Germinal center (tissue), 1 donor: ENCODE measurements around the gene KRT74.

Experiments used
- DNase-seq: peaks from one replicate; pipeline ENCODE4 v3.0.0; 2012; ENCODE audit warnings: mixed read lengths, low spot score

Gene KRT74

DNA sequence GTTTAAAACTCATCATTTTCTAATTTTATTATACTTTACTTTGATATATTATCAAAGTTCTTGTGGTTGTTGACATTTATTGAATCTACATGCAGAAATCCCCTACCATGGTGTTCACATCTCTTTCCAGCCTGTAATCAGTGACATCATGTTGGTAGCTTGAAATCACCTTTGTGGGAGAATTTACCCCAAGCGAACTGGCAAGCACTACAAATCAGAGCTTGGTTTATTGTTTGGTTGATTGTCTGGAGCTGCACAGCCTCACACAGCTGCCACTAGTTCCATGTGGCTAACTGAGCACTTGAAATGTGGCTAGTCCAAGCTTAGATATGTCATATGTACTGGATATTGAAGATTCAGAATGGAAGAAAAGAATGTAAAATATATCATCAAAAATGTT lies 38.1 kb downstream of the KRT74 start:
- DNase-seq = no peak

DNA sequence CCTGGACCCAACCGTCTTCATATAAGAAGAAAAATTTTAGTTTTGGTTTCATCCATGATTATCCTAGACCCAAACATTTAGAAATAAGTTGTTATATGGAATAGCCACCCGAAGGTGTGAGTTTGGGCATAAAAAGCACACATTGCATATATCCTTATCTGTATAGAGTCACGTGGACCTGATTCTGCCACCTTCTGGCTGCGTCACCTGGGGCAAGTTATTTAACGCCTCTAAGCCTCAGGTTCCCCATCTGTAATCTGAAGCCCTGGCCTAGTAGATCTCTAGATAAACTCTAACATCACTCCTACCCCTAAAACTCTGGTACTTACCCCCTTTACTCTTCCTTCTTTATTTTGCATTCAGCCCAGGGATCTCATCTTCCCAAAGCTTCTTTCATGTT lies 39.2 kb downstream of the KRT74 start:
- DNase-seq = no peak

DNA sequence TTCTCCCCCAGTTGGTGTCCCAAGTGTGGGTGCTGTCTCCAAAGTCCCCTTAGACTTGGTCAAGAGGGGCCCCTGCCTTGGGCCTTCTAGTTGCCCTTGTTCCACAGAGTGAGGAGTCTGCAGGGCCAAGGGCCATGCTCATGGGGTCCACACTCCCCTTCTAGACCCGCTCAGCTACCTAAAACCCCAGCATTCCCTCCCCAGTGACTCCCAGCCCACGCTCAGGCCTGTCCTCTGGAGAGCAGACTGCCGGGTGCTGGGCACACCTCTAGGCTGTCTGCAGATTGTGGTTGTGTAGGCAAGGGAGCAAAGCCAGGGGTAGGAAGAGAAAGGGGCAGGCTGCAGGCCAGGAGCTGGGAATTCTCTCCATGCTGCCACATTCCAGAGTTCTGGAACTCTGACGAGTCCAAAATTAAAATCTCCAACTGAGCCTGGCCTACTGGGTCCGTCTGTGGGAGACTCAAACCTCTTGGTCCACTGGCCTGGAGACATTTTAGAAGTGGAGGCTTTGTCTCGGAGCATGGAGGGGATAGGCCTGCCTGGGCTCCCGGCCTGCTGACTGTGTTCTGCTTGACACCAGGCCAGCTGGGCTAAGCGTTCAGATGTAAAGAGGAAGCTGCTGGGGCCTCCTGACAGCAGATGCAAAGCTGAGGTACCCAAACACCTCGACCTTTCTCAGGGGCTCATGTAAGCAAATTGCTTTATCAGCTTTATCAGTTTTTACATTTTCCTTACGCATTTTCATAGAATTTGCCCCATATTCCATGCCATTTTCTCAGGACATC lies 39.8 kb downstream of the KRT74 start:
- no peak for DNase-seq

DNA sequence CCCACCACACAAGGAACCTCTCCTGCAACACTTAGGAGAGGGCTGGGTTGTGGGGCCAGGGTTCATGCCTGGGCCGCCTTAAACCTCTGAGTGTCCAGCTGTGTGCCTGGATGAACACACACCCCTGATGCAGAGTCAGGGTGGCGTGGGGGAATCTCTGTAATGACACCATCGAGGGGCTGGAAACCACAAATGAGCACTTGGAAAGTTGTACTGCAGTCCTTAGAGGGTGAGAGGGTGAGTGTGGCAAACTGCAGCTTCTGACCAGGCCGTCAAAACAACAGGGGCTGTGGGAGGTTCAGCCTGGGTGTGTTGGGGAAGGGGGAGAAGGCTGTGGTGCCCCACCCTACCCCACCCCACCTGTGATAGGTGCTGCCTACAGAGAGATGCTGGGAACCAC lies 41.0 kb downstream of the KRT74 start:
- DNase-seq = no peak

DNA sequence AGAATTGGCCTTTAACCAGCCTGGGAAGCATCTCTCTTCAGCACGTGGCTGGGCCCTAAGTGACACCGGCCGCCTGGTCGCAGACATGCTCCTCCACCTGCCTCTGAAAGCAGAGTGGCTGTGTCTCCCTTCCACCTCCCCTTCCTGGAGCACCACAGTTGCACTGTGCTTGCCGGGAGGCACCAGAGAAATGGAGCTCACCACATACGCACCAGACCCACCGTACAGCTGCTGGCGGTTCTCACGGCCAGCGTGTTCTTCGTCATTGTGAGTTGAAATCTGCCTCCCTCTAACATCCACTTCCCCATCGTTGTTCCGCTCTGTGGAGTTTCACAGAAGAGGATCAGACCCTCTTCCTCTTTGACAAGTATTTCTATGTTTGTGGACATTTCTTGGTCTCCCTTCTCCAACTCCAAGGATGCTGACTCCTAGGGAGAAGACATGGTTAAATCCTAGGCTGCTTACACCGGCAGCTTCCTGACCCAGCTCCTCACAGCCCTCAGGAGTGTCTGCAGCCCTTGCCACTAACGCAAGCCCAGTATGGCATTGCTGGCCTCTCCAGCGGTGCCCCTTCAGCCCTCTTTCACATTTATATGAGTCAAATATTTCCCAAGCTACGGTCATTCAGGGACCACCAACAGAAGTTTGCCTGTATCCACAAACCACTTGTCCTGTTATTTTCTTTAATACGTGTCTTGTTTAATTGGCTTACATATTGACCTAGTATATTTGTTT lies 41.9 kb downstream of the KRT74 start:
- DNase-seq = no peak

DNA sequence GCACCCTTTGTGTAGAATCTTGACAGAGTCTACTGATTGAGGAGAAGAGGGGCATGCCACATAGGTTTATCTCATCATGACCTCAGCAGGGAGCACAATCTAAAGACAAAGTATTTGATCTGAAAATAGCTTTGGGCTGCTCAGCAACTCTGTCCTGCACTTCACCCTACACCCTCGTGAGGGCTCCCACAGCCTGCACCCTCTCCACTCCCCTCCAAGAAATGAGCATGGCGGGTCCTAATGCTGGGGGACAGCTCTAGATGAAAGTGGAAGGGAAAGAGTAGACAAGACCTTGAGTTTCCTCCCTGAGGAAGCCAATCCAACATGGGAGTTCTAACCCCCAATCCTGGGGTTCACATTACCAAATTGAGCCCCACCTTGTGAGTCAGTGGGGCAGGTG lies 42.7 kb downstream of the KRT74 start:
- no peak for DNase-seq

DNA sequence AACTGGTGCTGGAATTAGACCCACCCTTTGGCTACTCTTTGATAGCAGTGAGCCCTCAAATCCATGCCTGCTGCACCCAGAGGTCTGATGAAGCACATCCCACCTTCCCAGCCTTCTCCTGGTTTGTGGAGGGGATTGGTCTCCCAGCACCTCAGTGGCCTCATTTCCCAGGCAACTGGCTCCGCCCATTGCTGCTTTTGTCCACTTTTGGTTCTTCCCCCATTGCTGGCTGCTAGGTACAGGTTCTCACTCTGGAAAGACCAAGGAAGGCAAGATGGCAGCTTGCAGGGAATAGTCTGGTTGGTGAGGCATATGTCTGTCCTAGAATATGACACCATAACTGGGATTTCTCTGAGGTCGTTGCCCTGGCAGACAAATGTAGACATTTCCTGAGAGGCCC lies 43.3 kb downstream of the KRT74 start:
- no peak for DNase-seq

DNA sequence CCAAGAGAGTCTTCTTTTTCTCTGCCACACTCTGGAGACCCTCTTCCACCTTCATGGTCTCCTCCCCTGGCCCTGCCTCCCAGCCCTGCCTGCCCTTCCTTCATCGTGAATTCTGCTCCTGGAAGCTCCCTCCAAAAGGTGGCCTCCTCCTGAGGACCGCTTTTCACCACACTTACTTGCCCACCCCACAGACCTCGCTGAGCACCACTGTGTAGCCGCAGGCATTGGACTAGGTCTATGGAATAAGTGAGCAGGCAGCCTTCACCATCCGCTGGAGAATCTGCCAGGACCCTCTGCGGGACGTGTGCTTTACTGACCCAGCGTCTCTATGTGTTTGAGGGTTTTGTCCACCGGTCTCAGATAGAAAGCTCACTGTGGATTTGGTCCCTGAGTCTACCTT lies 43.8 kb downstream of the KRT74 start:
- no peak for DNase-seq

DNA sequence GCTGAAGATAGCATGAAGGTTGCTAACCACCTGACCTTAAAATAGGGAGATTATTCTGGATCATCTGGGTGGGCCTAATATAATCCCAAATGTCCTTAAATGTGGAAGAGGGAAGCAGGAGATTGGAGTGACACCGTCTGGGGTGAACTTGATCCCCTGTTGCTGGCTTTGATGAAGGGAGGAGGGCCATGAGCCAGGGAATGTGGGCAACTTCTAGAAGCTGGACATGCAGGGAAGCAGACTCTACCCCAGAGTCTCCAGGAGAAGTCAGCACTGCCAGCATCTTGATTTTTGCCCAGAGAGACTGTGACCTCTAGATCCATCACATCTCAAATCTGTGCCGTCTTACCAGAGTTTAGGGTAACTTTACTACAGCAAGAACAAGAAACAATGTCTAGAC lies 44.2 kb downstream of the KRT74 start:
- DNase-seq = no peak

DNA sequence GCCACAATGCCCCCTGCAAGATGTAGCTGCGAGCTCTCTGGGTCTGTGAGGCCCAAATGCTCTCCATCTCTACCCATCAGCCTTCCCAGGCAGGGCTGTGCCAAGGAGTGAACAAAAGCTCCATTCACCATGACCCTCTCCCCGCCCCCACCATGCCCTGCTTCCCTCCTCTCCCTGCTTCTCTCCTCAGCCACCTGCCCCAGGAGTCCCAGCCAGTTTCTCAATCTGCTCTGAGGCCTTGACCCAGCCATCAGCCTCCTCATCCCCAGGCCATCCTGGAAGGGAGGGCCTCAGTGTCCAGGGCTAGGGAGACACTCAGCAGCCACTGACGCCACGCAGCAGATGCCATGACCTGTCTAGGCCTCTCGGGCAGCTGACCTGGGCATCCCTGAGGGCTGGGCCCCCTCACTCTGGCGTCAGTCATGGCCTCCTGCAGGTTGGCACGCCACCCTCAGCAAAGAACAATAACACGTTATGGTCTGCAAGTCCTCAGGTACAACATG lies 45.0 kb downstream of the KRT74 start:
- no peak for DNase-seq

DNA sequence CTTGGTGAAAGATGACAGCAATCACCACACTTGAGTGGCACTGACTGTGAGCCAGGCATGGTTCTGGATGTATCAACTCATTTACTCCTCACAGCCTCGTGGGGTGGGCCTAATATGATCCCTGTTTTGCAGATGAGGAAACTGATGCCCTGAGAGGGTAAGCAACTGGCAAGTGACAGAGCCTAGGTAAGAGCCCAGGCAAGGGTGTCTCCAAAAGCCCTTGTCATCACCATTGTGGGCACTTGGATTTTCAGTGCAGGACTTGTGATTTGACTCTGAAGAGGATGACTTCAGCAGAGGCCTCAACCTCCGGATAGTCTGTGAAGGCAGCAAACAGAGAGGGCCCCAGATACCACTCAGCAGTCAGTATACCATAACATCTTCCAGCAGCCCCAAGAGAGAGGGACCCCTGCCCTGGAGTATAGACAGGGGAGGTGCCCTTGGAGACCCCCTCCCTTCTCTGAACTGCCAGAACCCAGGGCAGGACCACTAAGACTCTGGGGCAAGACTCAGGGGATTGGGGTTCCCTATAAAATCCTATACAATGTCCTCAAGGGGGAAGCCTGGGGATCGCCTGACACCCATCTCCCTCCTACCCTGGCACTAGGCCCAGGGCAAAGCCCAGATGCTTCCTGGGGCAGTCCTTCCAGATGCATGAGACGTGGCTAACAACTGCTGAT lies 46.4 kb downstream of the KRT74 start:
- no peak for DNase-seq

DNA sequence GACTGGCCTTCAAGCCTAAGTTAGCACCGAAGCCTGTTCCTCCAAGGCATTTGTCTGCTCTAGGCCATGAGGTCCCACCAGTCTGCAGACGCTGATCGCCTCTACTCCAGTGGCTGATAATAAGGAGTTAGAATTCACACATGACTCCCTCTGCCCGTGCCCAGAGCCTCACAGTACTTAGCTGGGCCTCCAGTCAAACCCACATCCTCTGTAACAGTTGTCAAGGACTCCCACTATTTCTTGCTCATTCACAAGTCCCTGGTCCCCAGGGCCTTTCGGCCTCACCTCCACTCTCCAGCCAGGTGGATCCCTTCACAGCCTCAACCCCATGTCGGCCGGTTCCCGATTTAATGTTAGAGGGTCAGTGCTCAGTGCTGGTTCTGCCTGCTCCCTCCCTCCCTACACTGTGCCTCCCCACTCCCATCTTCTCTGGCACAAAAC lies 47.1 kb downstream of the KRT74 start:
- no peak for DNase-seq

DNA sequence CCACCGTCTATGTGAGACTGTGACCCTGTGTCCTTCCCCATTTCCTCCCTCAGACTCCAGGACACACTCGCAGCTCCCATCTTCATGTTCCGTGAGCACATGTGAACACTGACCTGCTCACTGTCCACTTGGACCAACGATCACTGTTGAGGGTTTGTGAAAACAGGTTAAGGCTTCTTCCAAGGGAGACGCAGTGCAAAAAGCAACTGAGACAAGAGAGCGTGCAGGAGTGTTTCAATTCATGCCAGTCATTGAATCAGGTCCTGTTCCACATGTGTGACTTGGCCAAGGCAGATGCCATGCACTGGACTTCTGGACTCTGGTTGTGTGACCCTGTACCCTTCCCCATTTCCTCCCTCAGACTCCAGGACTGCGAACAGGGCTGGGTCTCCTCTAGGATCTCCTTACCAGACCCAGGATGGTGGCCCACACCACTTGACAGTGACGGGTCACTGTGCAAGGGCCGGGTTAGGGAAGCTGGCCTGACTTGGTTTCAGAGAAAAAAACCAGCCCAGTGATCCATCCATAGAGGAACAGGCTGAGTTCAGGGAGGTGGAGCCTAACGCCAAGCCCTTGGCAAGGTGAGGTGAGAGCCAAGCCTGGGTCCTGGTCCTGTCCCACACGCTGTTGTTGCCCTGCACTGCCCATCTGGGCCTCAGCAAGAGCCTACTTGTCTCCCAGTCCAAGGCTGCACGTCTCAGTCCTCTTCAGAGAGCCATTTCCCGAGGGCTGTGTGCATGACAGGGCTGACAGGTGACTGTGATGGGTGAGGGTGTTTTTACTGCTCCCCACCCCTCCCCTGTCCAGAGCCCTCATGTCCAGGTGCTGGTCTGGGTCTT lies 47.8 kb downstream of the KRT74 start:
- DNase-seq = no peak

DNA sequence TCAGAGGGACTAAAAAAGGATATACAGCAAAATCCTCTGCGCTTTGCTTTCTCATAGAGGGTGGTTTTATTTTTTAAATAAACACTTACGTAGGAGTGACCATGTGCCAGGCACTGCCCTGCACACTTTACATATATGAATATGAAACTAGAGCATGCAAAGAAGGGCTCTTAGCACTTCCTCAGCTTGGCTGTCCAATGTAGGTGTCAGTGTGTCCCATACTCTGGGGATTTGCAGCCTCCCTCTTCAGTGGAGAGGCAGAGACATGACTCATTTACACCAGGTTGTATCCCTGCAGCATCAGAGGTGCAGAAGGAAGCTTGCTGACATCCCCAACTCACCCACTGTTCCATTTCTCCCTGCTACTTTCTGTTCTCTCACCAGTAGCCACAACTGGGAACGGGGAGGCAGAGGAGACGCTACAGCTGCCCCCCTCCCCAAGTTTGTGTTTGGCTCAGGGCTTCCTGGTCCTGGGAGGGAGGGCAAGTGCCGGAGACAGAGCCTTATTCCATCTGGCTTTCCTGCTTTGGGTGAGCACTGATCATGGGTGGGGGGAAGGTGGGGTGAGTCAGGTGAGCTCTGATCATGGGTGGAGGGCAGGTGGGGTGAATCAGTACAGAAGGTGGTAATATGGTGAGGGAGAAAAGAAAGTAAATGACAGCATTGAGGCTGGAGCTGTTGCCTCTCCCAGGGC lies 48.6 kb downstream of the KRT74 start:
- no peak for DNase-seq

DNA sequence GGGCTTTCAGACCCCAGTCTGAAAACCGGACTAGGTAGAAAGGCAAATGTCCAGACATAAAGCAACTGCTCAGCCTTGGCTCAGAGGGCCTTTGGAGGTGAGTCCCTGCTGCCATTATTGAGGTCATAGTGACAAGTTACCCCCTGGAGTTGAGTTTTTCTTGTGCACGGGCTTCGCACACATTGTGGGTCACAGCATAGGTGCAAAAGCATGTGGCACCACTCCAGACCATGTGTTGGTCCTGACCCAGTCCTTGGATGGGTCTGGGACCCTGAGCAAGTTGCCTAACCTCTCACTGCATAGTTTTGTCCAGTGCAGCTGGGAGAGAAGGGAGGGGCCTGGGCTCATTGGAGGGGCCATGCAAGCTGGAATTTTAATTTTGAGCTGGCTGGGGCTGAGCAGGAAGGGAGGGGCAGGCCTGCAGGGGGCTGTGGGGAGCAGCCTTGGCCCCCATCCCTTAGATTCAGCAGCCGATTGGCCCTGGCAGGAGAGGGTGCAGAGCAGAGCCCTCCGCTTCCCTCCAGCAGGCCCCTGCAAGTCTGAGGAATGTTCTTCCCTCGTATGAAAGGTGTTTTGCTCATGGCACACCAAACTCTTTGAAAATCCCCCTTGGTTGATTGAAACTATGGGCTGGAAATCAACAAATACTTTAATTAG lies 49.3 kb downstream of the KRT74 start:
- DNase-seq = no peak

DNA sequence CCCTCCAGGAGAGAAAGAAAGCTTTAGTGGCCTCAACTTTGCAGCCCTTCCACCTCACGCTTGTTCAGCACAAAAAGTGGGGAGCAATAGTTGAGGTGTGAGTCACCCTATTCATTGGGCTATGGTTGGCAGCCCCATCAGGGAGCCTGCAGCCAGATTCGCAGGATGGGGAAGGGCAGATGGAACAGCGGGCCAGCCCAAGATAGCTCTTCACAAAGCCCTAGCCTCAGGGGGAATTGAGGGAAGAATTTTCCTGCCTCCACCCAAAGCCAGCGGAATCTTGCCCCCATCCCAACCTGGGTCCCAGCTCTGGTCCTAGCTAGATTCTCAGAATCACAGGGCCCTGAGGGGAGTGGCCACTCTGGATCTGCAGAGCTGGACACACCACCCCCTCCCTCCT lies 49.8 kb downstream of the KRT74 start:
- no peak for DNase-seq

DNA sequence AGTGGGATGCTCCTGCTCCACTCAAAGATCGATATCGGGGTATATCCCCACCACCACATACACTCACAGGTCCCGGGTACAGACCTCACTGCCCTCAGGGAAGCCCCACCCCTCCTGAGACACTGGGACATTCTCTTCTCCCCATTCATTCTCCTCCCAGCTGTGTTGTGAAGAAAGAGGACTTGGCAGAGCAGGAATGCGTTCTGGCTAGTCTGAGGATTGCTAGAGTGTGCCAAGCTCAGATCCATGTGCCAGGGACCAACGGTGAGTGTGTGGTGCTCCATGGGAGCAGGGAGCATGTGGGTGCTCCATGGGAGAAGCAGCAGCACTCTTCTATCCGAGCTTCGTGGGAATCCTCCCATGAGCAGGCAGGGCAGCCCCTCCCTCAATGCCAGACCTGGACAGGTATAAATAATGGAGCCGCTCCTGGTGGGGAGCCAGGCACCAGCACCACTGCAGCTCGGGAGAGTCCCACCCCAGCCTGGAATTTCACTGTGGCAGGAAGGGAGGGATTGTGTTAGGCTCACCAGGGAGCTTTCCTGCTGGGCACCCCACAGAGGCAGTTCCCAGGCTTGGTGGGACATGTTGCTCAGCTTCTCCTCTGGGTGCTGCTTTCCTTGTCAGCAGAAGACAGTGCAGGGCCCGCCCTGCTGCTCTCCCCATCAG lies 51.2 kb downstream of the KRT74 start:
- no peak for DNase-seq

DNA sequence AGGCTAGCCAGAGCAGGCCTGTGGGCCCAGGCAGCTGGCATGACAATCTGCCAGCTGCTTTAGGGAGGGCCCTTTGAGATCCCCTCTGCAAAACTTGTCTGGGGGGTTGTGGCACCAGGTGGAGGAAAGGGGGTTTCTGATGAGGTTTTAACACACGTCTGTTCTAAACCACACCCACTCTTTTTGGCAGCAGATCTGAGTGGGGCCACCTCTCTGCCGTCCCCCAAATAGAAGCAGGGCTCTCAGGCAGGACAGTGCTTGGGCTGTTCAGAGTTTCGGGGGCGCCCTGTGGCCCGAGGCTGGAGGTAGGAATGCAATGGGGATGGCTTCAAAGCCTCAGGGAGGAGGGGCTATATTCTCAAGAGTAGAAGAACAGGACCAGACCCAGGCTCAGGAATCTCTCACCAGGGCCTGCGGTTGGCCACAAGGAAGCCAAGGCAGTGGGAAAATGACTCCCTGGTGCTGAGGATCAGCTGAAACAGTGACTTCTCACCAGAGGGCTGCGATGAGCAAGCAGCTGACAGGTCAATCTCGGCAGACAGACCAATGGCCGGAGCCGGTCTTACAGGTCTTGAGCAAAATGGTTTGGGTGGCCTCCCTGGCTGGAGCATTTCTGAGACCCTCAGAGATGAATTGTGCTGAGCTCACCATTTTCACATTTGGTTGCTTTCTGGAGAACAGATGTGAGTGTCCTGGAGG lies 51.9 kb downstream of the KRT74 start:
- DNase-seq = no peak

DNA sequence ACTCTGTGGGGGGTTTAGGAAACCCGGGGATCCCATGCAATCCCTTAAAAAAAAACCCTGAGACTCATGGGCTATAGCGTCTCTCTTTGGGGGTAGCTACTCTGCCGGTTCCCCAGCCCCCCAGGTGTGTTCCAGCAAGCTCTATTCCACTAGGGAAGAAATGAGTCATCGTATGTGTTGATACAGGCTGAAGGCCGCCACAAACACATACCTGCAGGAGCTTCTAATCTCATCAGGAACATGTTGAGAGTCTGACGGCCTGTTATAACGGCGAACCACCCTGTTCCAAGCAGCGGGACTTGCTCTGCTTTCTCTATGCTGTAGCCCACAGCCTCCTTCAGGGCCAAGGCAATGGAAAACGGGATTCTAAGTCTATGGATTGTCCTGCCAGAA lies 52.5 kb downstream of the KRT74 start:
- DNase-seq = no peak
